SU-DHL-6 (cell line): ENCODE results near the gene ZNF438.

Experiments used
- H2AFZ ChIP-seq: fragments of 200-600 bp; sonication (generic); 2 replicates; pipeline ENCODE4 v1.6.1; 2014; ENCODE audit warnings: low read depth, mild to moderate bottlenecking, moderate library complexity, mixed read lengths, antibody characterized with exemption, low read length; ENCODE audit not compliant: severe bottlenecking
- H3F3A ChIP-seq: fragments of 200-600 bp; shearing (Covaris generic); 2 replicates; pipeline ENCODE4 v1.6.0; 2016; ENCODE audit warnings: antibody characterized with exemption, mild to moderate bottlenecking; ENCODE audit not compliant: insufficient read depth
- H3K27ac ChIP-seq: fragments of 200-600 bp; sonication (generic); 2 replicates; pipeline ENCODE4 v1.5.1; 2016; ENCODE audit warnings: low read depth, mild to moderate bottlenecking, low read length, moderate library complexity, mixed read lengths
- H3K27me3 ChIP-seq: fragments of 200-600 bp; sonication (generic), shearing (Covaris generic); 2 replicates; pipeline ENCODE4 v1.6.0; 2014; ENCODE audit warnings: mild to moderate bottlenecking, low read length
- H3K36me3 ChIP-seq: fragments of 200-600 bp; sonication (generic); 2 replicates; pipeline ENCODE4 v1.6.1; 2014; ENCODE audit warnings: mild to moderate bottlenecking, low read length, mixed read lengths
- H3K4me2 ChIP-seq: fragments of 300-600, 200-600 bp; shearing (Covaris generic), sonication (generic); 2 replicates; pipeline ENCODE4 v1.6.0; 2014; ENCODE audit warnings: low read length, low read depth, mild to moderate bottlenecking; ENCODE audit not compliant: poor library complexity, severe bottlenecking
- H3K4me3 ChIP-seq: fragments of 200-600 bp; sonication (generic); 2 replicates; pipeline ENCODE4 v1.5.1; 2014; ENCODE audit warnings: antibody characterized with exemption, low read length, mild to moderate bottlenecking, mixed read lengths; ENCODE audit not compliant: insufficient read depth, poor library complexity, severe bottlenecking
- H3K79me2 ChIP-seq: fragments of 200-600 bp; sonication (generic); 2 replicates; pipeline ENCODE4 v1.6.1; 2014; ENCODE audit warnings: mild to moderate bottlenecking, low read length, moderate library complexity; ENCODE audit not compliant: insufficient read depth
- H3K9ac ChIP-seq: fragments of 200-600 bp; sonication (generic); 2 replicates; pipeline ENCODE4 v1.7.0; 2014; ENCODE audit warnings: mild to moderate bottlenecking, low read length
- H3K9me2 ChIP-seq: fragments of 200-600 bp; sonication (generic); replicated peaks from 2 replicates; pipeline ENCODE4 v1.6.1; 2014; ENCODE audit warnings: low read length; ENCODE audit not compliant: insufficient read depth
- H3K9me3 ChIP-seq: fragments of 200-600 bp; sonication (generic); 2 replicates; pipeline ENCODE4 v1.6.1; 2014; ENCODE audit warnings: low read length, mixed read lengths; ENCODE audit not compliant: insufficient read depth
- H4K20me1 ChIP-seq: fragments of 200-600 bp; sonication (generic); 2 replicates; pipeline ENCODE4 v1.6.1; 2014; ENCODE audit warnings: low read depth, mild to moderate bottlenecking, antibody characterized with exemption, low read length, moderate library complexity, mixed read lengths
- EZH2phosphoT487 ChIP-seq: fragments of 200-600 bp; sonication (generic), shearing (Covaris generic); conservative IDR thresholded peaks from 2 replicates; pipeline ENCODE4 v1.6.1; 2018; ENCODE audit warnings: mild to moderate bottlenecking, antibody characterized with exemption, low read length, moderate library complexity, mixed read lengths
- TF ChIP-seq, protein P1 (sequence below): fragments of 200-600 bp; sonication (generic); IDR thresholded peaks from one replicate; pipeline ENCODE4 v1.5.1; 2017; ENCODE audit warnings: antibody characterized with exemption, mild to moderate bottlenecking, low read length, moderate library complexity; ENCODE audit not compliant: insufficient read depth, poor library complexity, severe bottlenecking

The ZNF438 gene

DNA sequence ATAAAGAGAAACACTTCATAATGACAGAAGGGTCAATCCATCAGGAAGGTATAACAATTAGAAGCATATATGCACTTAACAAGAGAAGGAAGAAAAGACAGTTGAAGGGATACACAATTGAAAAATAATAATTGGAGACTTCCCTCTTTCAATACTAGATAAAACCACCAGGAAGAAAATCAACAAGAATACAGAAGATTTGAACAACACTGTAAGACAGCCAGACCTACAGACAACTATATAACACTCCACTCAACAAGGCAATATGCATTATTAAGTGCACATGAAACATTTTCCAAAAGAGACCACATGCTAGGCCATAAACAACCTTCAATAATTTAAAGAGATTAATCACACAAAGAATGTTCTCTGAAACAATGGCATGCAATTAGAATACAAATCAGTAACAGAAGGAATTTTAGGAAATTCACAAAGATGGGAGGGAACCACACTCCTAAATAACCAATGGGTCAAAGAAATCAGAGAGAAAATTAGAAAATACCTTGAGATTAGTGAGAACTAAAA is 35.1 kb downstream of the ZNF438 start:
- Histone ChIP-seq H3K36me3 (0 out of 2 replicates have a peak, but pooled peaks cover 3% of the 10 kb centered on the region), H3K4me3 (no peak overlapping the region), H3K4me2 (no peak overlapping the region), H3K27me3 (no peaks in the 10 kb centered on the region), H2AFZ (no peak overlapping the region), H3K27ac (no peak overlapping the region), H3K9me3 (peaks cover 23% of the 10 kb centered on the region; the same call in 1 of the 2 replicates), H3K9me2 (no peaks in the 10 kb centered on the region), H3F3A (no peaks in the 10 kb centered on the region), H4K20me1 (no peaks in the 10 kb centered on the region), H3K79me2 (no peaks in the 10 kb centered on the region), H3K9ac (no peak overlapping the region)
- TF ChIP-seq, protein P1, sequence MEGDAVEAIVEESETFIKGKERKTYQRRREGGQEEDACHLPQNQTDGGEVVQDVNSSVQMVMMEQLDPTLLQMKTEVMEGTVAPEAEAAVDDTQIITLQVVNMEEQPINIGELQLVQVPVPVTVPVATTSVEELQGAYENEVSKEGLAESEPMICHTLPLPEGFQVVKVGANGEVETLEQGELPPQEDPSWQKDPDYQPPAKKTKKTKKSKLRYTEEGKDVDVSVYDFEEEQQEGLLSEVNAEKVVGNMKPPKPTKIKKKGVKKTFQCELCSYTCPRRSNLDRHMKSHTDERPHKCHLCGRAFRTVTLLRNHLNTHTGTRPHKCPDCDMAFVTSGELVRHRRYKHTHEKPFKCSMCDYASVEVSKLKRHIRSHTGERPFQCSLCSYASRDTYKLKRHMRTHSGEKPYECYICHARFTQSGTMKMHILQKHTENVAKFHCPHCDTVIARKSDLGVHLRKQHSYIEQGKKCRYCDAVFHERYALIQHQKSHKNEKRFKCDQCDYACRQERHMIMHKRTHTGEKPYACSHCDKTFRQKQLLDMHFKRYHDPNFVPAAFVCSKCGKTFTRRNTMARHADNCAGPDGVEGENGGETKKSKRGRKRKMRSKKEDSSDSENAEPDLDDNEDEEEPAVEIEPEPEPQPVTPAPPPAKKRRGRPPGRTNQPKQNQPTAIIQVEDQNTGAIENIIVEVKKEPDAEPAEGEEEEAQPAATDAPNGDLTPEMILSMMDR = no peak
- no peak for TF ChIP-seq EZH2phosphoT487

DNA sequence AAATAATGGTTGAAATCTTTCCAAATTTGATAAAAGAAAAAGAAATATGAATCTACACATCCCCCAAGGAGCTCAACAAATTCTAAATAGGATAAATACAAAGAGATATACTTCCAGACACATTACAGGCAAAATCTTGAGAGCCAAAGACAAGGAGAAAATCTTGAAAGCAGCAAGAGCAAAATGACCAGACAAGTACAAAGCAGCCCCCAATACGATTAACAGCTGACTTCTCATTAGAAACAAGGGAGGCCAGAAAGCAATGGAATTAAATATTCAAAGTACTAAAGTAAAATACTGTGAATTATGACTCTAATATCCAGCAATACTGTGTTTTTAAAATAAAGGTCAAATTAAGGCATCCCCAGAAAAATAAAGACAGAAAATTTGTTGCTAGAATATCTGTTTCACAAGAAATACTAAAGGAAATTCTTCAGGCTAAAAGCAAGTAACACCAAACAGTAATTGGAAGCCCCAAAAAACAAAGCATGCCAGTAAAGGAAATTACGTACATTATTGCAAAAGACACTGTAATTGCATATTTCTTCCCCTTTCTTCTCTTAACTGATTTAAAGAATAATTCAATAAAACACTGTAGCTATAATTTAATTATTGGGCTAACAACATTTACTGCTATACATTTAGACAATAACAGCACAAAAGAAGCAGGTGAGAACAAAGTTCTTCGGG is 36.4 kb downstream of the ZNF438 start:
- TF ChIP-seq, protein P1 = no peak
- TF ChIP-seq EZH2phosphoT487 = no peak
- Histone ChIP-seq H2AFZ (no peak overlapping the region), H3K4me2 (no peak overlapping the region), H3K9me2 (no peaks in the 10 kb centered on the region), H3K27ac (no peak overlapping the region), H3K4me3 (no peak overlapping the region), H4K20me1 (no peaks in the 10 kb centered on the region), H3F3A (no peaks in the 10 kb centered on the region), H3K9me3 (peaks cover 23% of the 10 kb centered on the region; the same call in 1 of the 2 replicates), H3K36me3 (0 out of 2 replicates have a peak, but pooled peaks cover 3% of the 10 kb centered on the region), H3K79me2 (no peaks in the 10 kb centered on the region), H3K27me3 (no peaks in the 10 kb centered on the region), H3K9ac (no peak overlapping the region)

DNA sequence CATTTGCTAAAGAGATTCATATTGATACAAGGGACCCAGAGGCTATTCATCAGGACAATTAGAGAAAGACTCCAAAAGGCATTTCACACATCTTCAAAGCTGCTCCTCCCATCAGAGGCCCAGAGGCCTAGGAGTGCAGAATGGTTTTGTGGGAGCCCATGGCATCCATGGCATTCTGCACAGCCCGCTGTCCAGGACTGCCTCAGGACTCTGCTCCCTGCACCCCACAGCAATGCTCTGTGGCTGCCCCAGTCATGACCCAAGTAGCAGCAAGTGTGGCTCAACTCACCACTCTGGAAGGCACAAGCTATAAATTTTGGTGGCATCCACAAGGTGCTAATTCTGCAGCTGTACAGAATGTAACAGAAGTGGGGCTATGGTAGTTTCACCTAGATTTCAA is 38.5 kb downstream of the ZNF438 start:
- no peak overlapping the region for H3K4me3 ChIP-seq
- TF ChIP-seq, protein P1 = no peak
- TF ChIP-seq EZH2phosphoT487 = no peak
- H3K36me3 ChIP-seq = 0 out of 2 replicates have a peak, but pooled peaks cover 3% of the 10 kb centered on the region
- H2AFZ ChIP-seq = no peak overlapping the region
- H3K9me3 ChIP-seq = peaks cover 23% of the 10 kb centered on the region; the same call in 1 of the 2 replicates
- H3K4me2 ChIP-seq = no peak overlapping the region
- H3F3A ChIP-seq = no peaks in the 10 kb centered on the region
- H4K20me1 ChIP-seq = no peaks in the 10 kb centered on the region
- H3K9me2 ChIP-seq = no peaks in the 10 kb centered on the region
- H3K9ac ChIP-seq = no peak overlapping the region
- H3K79me2 ChIP-seq = no peaks in the 10 kb centered on the region
- H3K27ac ChIP-seq = no peak overlapping the region
- H3K27me3 ChIP-seq = no peaks in the 10 kb centered on the region
